Liver (tissue), 9 donors: ENCODE measurements around the gene SIL1. TPM values are rescaled to one million over a fixed set of nuclear protein-coding genes. Genes with fewer than 3 reads are reported as not detected.

Experiments used
- DNase-seq: peaks from one replicate; pipeline ENCODE4 v3.0.0-alpha.2; 2017; ENCODE audit warnings: low spot score
- H3K27ac ChIP-seq, 2 donors: one replicate each; pipeline ENCODE4 v1.7.0; 2013; ENCODE audit warnings: inconsistent platforms in 2 of 2, low read length in 2 of 2, control low read depth in 1 of 2, low read depth in 1 of 2, mild to moderate bottlenecking in 1 of 2
- H3K27me3 ChIP-seq, 4 donors: one replicate each; pipeline versions ENCODE4 v1.6.1 to v1.7.0; 2013; ENCODE audit warnings: low read length in 3 of 4, inconsistent platforms in 1 of 4, mild to moderate bottlenecking in 1 of 4, moderate library complexity in 1 of 4; ENCODE audit not compliant: control insufficient read depth in 4 of 4, insufficient read depth in 4 of 4
- H3K36me3 ChIP-seq, 4 donors: one replicate each; pipeline versions ENCODE4 v1.6.1 to v1.7.0; 2013; ENCODE audit warnings: low read length in 3 of 4, mild to moderate bottlenecking in 3 of 4, low read depth in 1 of 4, moderate library complexity in 1 of 4; ENCODE audit not compliant: control insufficient read depth in 4 of 4, insufficient read depth in 3 of 4
- H3K4me1 ChIP-seq, 4 donors: one replicate each; pipeline versions ENCODE4 v1.6.1 to v1.7.0; 2013; ENCODE audit warnings: low read length in 3 of 4, mild to moderate bottlenecking in 3 of 4, moderate library complexity in 1 of 4; ENCODE audit not compliant: control insufficient read depth in 4 of 4, insufficient read depth in 4 of 4
- H3K4me3 ChIP-seq, 3 donors: one replicate each; pipeline versions ENCODE4 v1.6.1 to v1.7.0; 2013; ENCODE audit warnings: low read length in 3 of 3, control low read depth in 1 of 3, low read depth in 1 of 3, mild to moderate bottlenecking in 1 of 3
- H3K9ac ChIP-seq, 2 donors: one replicate each; pipeline ENCODE4 v1.7.0; 2013; ENCODE audit warnings: low read length in 2 of 2, mild to moderate bottlenecking in 2 of 2, moderate library complexity in 2 of 2, control low read depth in 1 of 2, low read depth in 1 of 2
- H3K9me3 ChIP-seq, 4 donors: one replicate each; pipeline versions ENCODE4 v1.6.1 to v1.7.0; 2013; ENCODE audit warnings: low read length in 3 of 4; ENCODE audit not compliant: control insufficient read depth in 4 of 4
- ATF3 ChIP-seq: IDR thresholded peaks from 2 replicates; pipeline ENCODE4 v1.6.1; 2016; ENCODE audit warnings: antibody characterized with exemption
- CTCF ChIP-seq: fragments of 150-350 bp; IDR thresholded peaks from 2 replicates; pipeline ENCODE4 v1.5.1; 2017; ENCODE audit warnings: improper control_type of control experiment, low read depth, low read length; ENCODE audit not compliant: missing input control
- FOXA1 ChIP-seq: IDR thresholded peaks from 2 replicates; pipeline ENCODE4 v1.6.1; 2016; ENCODE audit warnings: antibody characterized with exemption
- GABPA ChIP-seq, 2 donors: IDR thresholded peaks in 1 of 2; conservative IDR thresholded peaks in 1 of 2; 2 replicates each; pipeline ENCODE4 v1.6.1; 2016; ENCODE audit warnings: antibody characterized with exemption in 2 of 2, mild to moderate bottlenecking in 1 of 2, moderate library complexity in 1 of 2
- HNF4A ChIP-seq, 2 donors: conservative IDR thresholded peaks; 2 replicates each; pipeline ENCODE4 v1.6.1; 2016; ENCODE audit warnings: antibody characterized with exemption in 2 of 2, mild to moderate bottlenecking in 2 of 2
- NR2F2 ChIP-seq: IDR thresholded peaks from 2 replicates; pipeline ENCODE4 v1.6.1; 2016; ENCODE audit warnings: antibody characterized with exemption
- REST ChIP-seq: IDR thresholded peaks from 2 replicates; pipeline ENCODE4 v1.6.1; 2016; ENCODE audit warnings: antibody characterized with exemption, mild to moderate bottlenecking
- RXRA ChIP-seq, 2 donors: IDR thresholded peaks; 2 replicates each; pipeline ENCODE4 v1.6.1; 2017 to 2018; ENCODE audit warnings: antibody characterized with exemption in 2 of 2, mild to moderate bottlenecking in 1 of 2
- SP1 ChIP-seq: IDR thresholded peaks from 2 replicates; pipeline ENCODE4 v1.6.1; 2018; ENCODE audit warnings: antibody characterized with exemption, mild to moderate bottlenecking
- TAF1 ChIP-seq: conservative IDR thresholded peaks from 2 replicates; pipeline ENCODE4 v1.6.1; 2016; ENCODE audit warnings: antibody characterized with exemption, mild to moderate bottlenecking
- WGBS: extraction: QIAGEN DNeasy Blood & Tissue Kit; methylation state at CpG from one replicate; pipeline ENCODE4 v1.1.7; 2013; 5-methylcytosine and 5-hydroxymethylcytosine counted together
- polyA plus RNA-seq, 2 donors: library from polyadenylated mRNA; stranded (reverse) in 1 of 2; unstranded in 1 of 2; fragments of 200-250 nt in 1 of 2; fragments of >200 nt in 1 of 2; fragmentation: Nextera tagmentation in 1 of 2; extraction: Ambion mirVana in 1 of 2; gene quantifications; one replicate each; pipeline versions ENCODE4 v1.2.1 to v1.2.3, GENCODE V29; 2013 to 2015
- total RNA-seq, 2 donors: library from RNA; depleted of rRNA; stranded (reverse); fragments of >200 nt; gene quantifications; one replicate each; pipeline ENCODE4 v1.2.3, GENCODE V29; 2014
- donor health status: healthy.
- donor health status: healthy.
- donor health status: healthy.
- donor health status: healthy.
- donor health status: healthy.

SIL1 gene
- total and polyA plus RNA-seq, 4 donors = 38.1 to 95.1 (median 76.2) TPM

GRCh38 chr5:138943599-138944173 is 254.5 kb downstream of the SIL1 start:
- Histone ChIP-seq H3K4me1 (peaks cover 0 to 4% (median 0%) of the 10 kb centered on the region in 4 donors), H3K4me3 (no peak overlapping the region), H3K27me3 (no peaks in the 10 kb centered on the region), H3K9ac (no peak overlapping the region), H3K27ac (no peak overlapping the region), H3K9me3 (no peaks in the 10 kb centered on the region), H3K36me3 (peaks cover 2 to 16% (median 6%) of the 10 kb centered on the region in 4 donors)
- 94% methylated on average over 6 of the region's 6 CpGs for WGBS
- TF ChIP-seq HNF4A (conservative IDR thresholded peaks at IDR 0.05) (no peak), TAF1 (no peak), SP1 (no peak), CTCF (no peak), NR2F2 (no peak), RXRA (IDR thresholded peaks at IDR 0.05) (no peak), REST (no peak)
- DNase-seq = no peak

- Histone ChIP-seq H3K36me3 (peaks cover 2 to 14% (median 5%) of the 10 kb centered on the region in 4 donors), H3K9me3 (no peaks in the 10 kb centered on the region), H3K9ac (no peak overlapping the region), H3K27me3 (no peaks in the 10 kb centered on the region), H3K4me3 (no peak overlapping the region), H3K27ac (no peak overlapping the region), H3K4me1 (peaks cover 0 to 9% (median 2%) of the 10 kb centered on the region in 4 donors)
- DNase-seq = no peak
- 94% methylated on average over 3 of the region's 3 CpGs for whole genome bisulfite sequencing
- no peak for TF ChIP-seq FOXA1
- TF ChIP-seq GABPA (IDR thresholded peaks at IDR 0.05 in 1 of 2, conservative IDR thresholded peaks at IDR 0.05 in 1 of 2) = no peak
- TF ChIP-seq ATF3 = no peak
- no peak for TF ChIP-seq REST
- TF ChIP-seq NR2F2 = no peak
These were observed 255.3 kb downstream of the SIL1 start for GRCh38 chr5:138942861-138943260.
